Activated CD8-positive, alpha-beta memory T cell treated with anti-CD3 and anti-CD28 coated beads, Interleukin-2, amount 50 U/mL, for 48 hours (primary cell): ENCODE results near the gene RAB22A.
A peak's percentile ranks its signal among the peaks of the same experiment; 100 is the strongest.

Source experiments
- DNase-seq: peaks from one replicate; pipeline ENCODE4 v3.0.0-alpha.2; 2020

RAB22A gene

GRCh38 chr20:58309591-58310290, at the start of gene RAB22A:
Gene RAB22A, plus strand, starts transcription at chr20:58309715. Its CDS starts 262 bp downstream, at chr20:58309977.
- peak; percentile 92 for DNase-seq

DNA sequence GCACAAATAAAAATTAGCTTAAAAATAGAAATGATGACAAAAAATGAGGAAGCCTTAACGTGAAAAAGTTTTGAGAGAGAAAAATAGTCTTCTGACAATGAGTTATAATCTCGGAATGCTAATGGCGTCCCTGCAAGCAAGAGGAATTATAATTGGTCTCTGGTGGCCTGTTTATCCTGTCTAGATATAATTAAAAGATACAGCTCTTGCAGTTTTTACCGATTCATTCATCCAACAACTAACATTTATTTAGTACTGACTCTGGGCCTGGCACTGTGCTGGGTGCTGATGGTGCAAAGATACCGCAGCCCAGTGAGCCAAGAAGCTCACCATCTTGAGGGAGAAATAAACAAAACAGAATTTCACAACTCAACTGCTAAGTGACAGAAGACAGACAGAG, 49.5 kb upstream of the RAB22A start:
- DNase-seq, result no peak

- DNase-seq, result no peak
These were observed 47.9 kb upstream of the RAB22A start for GRCh38 chr20:58261660-58262059.

- no peak for DNase-seq
These were observed 45.2 kb upstream of the RAB22A start for GRCh38 chr20:58264271-58264670.

- DNase-seq, result no peak
These were observed 41.9 kb upstream of the RAB22A start for GRCh38 chr20:58267389-58268215.

GRCh38 chr20:58268421-58268821, 41.1 kb upstream of the RAB22A start:
- DNase-seq, result no peak

DNA sequence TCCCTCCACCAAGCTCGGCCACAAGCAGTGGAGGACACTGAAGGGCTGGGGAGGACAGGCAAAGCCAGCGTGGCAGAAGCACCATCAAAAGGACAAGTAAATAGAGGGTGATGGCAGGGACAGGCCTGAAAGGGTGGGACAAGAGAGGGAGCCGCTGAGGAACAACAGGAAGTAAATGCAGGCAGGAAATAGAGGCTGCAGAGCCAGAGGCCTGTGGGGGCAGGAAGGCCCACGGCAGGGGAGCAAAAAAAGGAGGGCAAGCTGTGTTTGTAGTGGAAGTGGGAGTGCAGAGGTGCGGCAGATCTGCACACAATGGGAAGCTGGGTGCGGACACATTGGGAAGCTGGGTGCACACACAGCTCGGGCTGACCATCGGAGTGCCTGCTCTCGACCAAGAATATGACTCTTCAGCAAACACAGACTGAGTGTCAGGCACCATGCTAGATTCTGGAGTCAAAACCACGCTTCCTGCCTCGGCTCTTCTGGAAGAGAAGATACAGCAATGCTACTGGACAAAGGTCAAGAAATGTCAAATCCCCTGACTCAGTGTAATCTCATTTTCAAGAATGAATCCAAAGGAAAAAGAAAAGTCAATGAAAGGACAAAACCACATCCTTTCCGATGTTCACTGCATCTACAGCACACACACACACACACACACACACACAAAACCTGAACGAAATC, 40.4 kb upstream of the RAB22A start:
- DNase-seq, result no peak

GRCh38 chr20:58271606-58272351, 37.7 kb upstream of the RAB22A start:
- peak; percentile 70 for DNase-seq

GRCh38 chr20:58274384-58274783, 35.1 kb upstream of the RAB22A start:
- no peak for DNase-seq

DNA sequence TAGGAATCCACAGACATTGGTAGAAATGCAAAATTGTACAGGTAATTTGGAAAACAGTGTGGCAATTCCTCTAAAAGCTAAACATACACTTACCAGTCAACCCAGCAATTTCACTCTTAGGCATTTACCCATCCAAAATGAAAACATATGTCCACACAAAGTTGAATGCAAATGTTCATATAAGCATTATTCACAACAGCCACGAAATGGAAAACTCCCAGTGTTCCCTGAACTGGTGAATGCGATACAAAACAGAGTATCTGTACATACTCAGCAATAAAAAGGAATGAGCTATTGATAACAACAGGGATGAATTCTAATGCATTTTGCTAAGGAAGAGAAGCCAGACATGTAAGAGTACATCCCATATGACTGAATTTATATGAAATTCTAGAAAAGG, 32.4 kb upstream of the RAB22A start:
- DNase-seq, result no peak

DNA sequence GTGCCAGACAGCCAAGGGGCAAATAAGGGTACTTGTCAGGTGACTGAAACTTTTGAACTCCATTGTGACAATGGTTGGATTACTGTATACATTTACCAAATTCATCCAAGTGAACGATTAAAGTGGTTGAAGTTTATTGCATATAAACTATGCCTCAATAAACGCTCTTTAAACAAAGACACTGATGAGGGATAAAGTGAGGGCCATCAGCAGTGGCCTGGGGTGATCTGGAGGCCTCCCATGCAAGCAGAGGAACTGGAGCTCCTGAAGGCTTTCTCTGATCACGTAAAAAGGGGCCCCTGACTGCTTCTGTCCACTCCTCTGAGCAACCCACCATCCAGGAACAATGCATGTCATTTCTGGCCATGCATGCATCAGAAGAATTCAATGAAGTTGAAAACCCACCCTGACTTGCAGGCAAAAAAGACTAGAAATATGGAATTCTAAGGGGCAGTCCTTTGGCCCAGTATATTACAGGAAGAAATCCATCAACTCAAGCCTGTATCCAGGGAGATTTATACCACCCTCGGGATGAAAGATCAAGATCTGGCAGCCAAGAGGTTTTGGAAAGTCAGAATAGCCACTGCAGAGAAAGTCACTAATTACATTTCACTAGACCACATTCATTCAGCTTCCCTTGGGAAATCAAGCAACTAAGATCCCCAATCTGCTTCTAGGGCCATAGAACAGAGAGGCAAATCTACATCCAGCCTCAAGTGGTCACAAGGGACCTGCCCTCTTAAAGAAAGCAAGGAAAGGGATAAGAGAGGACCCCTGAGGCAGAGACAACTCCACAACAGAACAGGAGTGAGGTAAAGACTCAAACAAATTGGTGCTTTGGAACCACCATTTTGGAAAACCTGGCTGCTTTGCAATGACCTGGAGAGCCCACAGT, 31.7 kb upstream of the RAB22A start:
- no peak for DNase-seq

DNA sequence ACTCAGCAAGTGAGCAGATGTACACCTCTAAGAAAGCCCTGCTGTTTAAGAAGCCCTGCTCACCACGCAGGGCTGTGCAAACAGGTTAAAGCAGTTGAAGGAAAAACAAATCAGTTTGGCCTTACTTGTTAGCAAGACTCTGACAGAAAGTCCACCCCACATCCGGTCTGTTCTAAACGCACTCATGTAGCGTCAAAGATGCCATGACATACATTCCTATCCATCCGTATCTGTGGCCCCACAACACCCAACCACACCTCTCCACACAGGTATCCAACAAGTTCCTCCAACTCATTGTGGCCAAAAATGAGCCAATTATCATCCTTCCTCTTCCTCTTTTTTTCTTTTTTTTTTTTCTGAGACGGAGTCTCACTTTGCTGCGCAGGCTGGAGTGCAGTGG, 22.8 kb upstream of the RAB22A start:
- no peak for DNase-seq

DNA sequence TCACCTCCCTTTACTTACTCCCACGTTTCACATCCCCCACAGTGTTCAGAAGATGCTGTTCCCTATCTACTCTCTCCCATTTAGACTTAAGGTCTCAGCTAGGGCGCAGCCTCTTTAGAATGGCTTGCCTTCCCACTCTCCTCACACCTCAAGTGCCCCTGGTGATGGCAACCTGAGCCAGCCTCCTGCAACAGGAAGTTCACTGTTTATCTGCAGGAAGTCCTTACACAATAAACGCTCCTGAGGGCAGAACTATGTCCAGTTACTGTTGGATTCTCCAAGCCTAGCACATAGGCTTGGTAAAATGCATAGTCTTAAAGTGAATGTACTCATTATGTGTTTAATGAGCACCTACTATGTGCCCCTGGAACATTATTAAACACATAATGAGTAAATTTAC, 21.9 kb upstream of the RAB22A start:
- DNase-seq, result no peak

GRCh38 chr20:58289143-58289542, 20.4 kb upstream of the RAB22A start:
- DNase-seq, result no peak

- no peak for DNase-seq
These were observed 16.1 kb upstream of the RAB22A start for GRCh38 chr20:58293453-58293852.

- no peak for DNase-seq
These were observed 14.7 kb upstream of the RAB22A start for GRCh38 chr20:58294497-58295455.

DNA sequence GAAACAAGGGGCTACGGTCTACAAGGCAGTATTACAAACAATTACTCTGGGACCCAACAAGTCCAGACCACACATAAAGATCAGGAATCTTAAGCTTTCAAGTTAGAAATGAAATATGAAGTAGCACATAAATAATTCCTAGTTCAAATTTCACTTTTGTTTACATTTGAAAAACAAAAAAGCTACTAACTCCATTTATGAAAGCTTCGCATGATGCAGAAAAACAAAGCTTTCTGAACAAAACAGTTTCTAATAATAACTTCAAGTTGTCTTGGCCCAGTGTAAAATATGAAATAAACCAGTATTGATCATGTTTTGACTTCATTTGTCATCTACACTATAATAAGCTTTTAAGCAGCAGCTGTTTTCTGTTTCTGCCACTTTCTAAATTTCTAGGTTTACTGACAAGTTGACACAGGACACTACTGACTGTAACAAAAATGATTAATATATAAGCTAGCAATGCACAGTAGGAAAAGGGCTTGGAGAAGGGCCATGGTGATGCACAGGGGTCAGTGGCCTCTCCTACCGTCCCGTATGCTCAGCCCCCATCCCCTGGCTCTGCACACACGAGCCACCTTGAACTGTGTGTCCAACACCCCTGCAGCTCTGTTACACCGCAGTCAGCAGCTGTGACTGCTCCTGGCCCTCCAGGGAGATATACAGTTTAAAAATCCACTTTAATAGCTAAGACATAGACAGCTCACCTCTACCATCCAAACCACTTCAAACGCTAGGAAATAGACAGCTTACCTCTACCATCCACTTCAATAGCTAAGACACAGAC, 13.3 kb upstream of the RAB22A start:
- no peak for DNase-seq

DNA sequence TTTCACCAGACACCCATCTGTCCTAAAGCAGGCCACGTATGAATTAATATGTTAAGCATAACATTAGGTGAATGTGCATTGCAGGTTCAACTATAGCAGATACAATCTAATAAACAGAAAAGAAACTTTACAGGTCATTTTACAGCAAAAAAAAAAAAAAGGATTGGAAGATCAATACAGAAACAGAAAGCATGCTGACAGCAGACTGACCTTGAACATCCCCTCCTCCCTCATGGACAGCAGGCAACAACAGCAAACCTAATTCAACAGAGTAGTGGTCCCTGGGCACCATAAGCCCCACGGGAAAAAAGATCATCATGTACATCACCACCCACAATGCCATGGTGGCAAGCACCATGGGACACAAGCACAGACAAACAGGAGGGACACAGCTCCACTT, 12.1 kb upstream of the RAB22A start:
- no peak for DNase-seq

DNA sequence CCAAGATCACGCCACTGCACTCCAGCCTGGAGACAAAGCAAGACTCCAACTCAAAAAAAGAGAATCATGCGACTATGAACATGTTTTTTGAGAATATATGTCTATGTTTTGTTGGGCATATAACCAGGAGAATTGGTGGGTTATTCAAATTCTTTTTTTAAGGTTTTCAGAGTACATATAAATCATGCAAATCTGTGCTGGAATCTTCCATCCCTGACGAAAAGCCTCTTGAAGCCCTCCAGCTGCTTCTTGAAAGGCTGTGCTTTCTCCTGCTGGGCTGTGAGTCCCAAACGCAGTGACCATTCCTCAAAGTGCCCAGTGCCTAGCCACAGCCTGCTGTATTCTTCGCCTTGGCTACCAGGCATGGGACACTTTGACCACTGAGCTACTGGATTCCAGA, 9.2 kb upstream of the RAB22A start:
- no peak for DNase-seq

GRCh38 chr20:58303547-58303946, 6.0 kb upstream of the RAB22A start:
- no peak for DNase-seq
